Measurements from ENCODE around the gene CHAT. TPM values are rescaled to one million over a fixed set of nuclear protein-coding genes. Genes with fewer than 3 reads are reported as not detected.

CHAT gene
- total RNA-seq, 1 experiment from 2014 or later = not detected

DNA sequence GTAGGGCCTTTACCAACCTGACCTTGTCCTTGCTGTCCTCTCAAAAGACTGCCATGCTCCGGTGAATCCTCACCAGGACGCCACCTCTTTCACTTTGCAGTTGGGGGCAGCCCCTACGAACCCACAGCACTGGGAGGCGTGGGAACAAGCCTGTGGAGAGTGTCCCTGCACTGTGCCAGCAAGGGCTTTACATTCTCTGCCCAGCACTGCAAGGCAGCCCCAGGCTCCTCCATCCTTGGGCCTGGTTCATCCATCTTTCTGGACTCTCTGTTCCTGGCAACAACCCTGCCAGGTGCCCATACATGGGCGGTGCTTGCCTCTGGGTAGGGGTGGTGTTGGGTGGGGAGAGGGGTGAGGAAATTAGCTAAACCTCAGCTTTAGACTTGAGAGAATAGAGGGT is 1.4 kb downstream of the CHAT start:
- H3K9me2 ChIP-seq (ENCODE audit: insufficient read depth) = no peaks in the 10 kb centered on the region
- no peaks in the 10 kb centered on the region for H3K9me3 ChIP-seq (ENCODE audit: insufficient read depth, low read depth)
- intact Hi-C loops (cut with micrococcal nuclease; ENCODE audit: unreplicated experiment) = no loop called here
- no peak for DNase-seq
- TF ChIP-seq EZH2 (IDR thresholded peaks at IDR 0.05; ENCODE audit: low read depth) = no peak
- TF ChIP-seq, protein P1, sequence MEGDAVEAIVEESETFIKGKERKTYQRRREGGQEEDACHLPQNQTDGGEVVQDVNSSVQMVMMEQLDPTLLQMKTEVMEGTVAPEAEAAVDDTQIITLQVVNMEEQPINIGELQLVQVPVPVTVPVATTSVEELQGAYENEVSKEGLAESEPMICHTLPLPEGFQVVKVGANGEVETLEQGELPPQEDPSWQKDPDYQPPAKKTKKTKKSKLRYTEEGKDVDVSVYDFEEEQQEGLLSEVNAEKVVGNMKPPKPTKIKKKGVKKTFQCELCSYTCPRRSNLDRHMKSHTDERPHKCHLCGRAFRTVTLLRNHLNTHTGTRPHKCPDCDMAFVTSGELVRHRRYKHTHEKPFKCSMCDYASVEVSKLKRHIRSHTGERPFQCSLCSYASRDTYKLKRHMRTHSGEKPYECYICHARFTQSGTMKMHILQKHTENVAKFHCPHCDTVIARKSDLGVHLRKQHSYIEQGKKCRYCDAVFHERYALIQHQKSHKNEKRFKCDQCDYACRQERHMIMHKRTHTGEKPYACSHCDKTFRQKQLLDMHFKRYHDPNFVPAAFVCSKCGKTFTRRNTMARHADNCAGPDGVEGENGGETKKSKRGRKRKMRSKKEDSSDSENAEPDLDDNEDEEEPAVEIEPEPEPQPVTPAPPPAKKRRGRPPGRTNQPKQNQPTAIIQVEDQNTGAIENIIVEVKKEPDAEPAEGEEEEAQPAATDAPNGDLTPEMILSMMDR (conservative IDR thresholded peaks at IDR 0.05) = no peak
- H4K20me1 ChIP-seq (ENCODE audit: insufficient read depth) = no peaks in the 10 kb centered on the region
- no peaks in the 10 kb centered on the region for H3F3A ChIP-seq (ENCODE audit: insufficient read depth, low read depth)
- H3K36me3 ChIP-seq (ENCODE audit: low read depth) = no peaks in the 10 kb centered on the region
- no peak overlapping the region for H2AFZ ChIP-seq
- H3K4me1 ChIP-seq (replicated peaks; ENCODE audit: insufficient read depth) = no peaks in the 10 kb centered on the region
- no peak overlapping the region for H3K4me2 ChIP-seq
- CTCF ChIA-PET = no interaction called here
- no peaks in the 10 kb centered on the region for H3K79me2 ChIP-seq (ENCODE audit: low read depth)
- H3K27me3 ChIP-seq (ENCODE audit: insufficient read depth, low read depth) = peaks cover 47% of the 10 kb centered on the region
- POLR2A ChIA-PET (ENCODE audit: unreplicated experiment) = no interaction called here
- BruUV-seq (replicated peaks) = no TSS peak
- H3K27ac ChIP-seq = no peak overlapping the region
- H3K4me3 ChIP-seq = no peak overlapping the region

DNA sequence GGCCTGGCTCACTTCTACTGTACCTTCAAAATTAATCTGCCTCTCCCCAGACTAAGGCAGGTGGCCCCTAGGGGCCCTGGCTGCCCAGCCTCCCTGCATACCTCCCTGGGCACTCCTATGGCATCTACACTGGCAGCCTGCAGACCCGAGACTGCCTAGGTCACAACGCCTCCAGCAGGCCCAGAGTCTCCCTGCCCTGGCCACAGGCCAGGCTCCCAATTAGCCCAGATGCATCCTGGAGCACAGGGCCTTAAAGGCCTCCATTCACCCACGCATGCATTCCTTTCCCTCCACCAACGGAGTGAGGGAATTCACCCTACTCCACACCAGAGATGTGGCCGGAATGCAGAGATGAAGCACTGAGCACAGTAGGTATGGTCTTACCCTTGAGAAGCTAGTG is 1.9 kb downstream of the CHAT start:
- H3K4me3 ChIP-seq = no peak overlapping the region
- intact Hi-C loops (cut with micrococcal nuclease; ENCODE audit: unreplicated experiment) = no loop called here
- H4K20me1 ChIP-seq (ENCODE audit: insufficient read depth) = no peaks in the 10 kb centered on the region
- no peaks in the 10 kb centered on the region for H3K79me2 ChIP-seq (ENCODE audit: low read depth)
- H3K36me3 ChIP-seq (ENCODE audit: low read depth) = no peaks in the 10 kb centered on the region
- ChIA-PET POLR2A (ENCODE audit: unreplicated experiment) (no interaction called here), CTCF (no interaction called here)
- no peak for DNase-seq
- no peaks in the 10 kb centered on the region for H3F3A ChIP-seq (ENCODE audit: insufficient read depth, low read depth)
- peaks cover 47% of the 10 kb centered on the region for H3K27me3 ChIP-seq (ENCODE audit: insufficient read depth, low read depth)
- no peak overlapping the region for H3K27ac ChIP-seq
- H3K9me3 ChIP-seq (ENCODE audit: insufficient read depth, low read depth) = no peaks in the 10 kb centered on the region
- no peaks in the 10 kb centered on the region for H3K9me2 ChIP-seq (ENCODE audit: insufficient read depth)
- H3K4me1 ChIP-seq (replicated peaks; ENCODE audit: insufficient read depth) = no peaks in the 10 kb centered on the region
- no peak overlapping the region for H3K4me2 ChIP-seq
- no peak for TF ChIP-seq EZH2 (IDR thresholded peaks at IDR 0.05; ENCODE audit: low read depth)
- TF ChIP-seq, protein P1 (conservative IDR thresholded peaks at IDR 0.05) = no peak
- no peak overlapping the region for H2AFZ ChIP-seq
- no TSS peak for BruUV-seq (replicated peaks)

DNA sequence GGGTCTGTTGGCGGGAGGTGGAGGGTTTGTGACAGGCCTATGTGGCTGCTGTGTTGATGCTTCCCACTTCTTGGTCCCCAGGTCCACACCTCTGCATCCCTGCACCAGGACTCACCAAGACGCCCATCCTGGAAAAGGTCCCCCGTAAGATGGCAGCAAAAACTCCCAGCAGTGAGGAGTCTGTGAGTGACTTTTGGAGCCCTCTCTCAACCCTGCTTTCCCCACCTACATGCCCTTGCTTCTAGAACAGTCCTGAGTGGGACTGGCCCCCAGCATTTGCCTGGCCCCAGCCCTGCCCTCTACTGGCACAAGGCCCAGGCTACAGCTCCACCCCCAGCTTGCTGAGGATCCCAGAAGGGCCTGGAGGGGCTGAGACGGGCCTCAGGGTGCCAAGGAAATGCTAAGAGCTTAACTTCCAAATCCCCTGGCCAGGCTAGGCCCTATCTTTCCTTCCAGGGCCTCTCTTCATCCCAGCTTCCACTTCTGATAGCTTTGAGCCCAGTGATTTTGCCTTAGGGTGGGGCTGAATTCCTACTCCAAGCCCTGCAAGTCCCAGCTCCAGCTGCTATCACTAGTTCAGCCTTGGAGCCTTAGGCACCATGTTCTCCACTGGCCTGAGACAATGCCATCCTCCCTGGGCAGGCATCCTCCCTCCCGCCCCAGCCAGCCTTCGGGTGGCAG is 2.7 kb downstream of the CHAT start:
- Histone ChIP-seq H3K27ac (no peak overlapping the region), H3K27me3 (ENCODE audit: insufficient read depth, low read depth) (peaks cover 54% of the 10 kb centered on the region), H2AFZ (no peak overlapping the region), H3K9me3 (ENCODE audit: insufficient read depth, low read depth) (no peaks in the 10 kb centered on the region), H3K36me3 (ENCODE audit: low read depth) (no peaks in the 10 kb centered on the region), H4K20me1 (ENCODE audit: insufficient read depth) (no peaks in the 10 kb centered on the region), H3K4me2 (no peak overlapping the region), H3F3A (ENCODE audit: insufficient read depth, low read depth) (no peaks in the 10 kb centered on the region), H3K9me2 (ENCODE audit: insufficient read depth) (no peaks in the 10 kb centered on the region), H3K4me3 (no peak overlapping the region), H3K79me2 (ENCODE audit: low read depth) (no peaks in the 10 kb centered on the region), H3K4me1 (replicated peaks; ENCODE audit: insufficient read depth) (no peaks in the 10 kb centered on the region)
- BruUV-seq (replicated peaks) = no TSS peak
- ChIA-PET POLR2A (ENCODE audit: unreplicated experiment) (no interaction called here), CTCF (no interaction called here)
- no peak for DNase-seq
- no peak for TF ChIP-seq EZH2 (IDR thresholded peaks at IDR 0.05; ENCODE audit: low read depth)
- TF ChIP-seq, protein P1 (conservative IDR thresholded peaks at IDR 0.05) = no peak
- intact Hi-C loops (cut with micrococcal nuclease; ENCODE audit: unreplicated experiment) = no loop called here
